Stimulated activated CD4-positive, alpha-beta T cell treated with anti-CD3 and anti-CD28 coated beads, Interleukin-2, amount 100 ng/mL, for 48 hours (primary cell): ENCODE results near the gene LRRC37A2.
"Not testable (repeated sequence)": the region's sequence is repeated elsewhere in the genome, so short reads cannot be mapped to it uniquely, and the experiment has no call there.

Experiments
- DNase-seq, 2 donors: peaks; one replicate each; pipeline ENCODE4 v3.0.0-alpha.2; 2020

The LRRC37A2 gene

GRCh38 chr17:46512168-46512567 is at the start of gene LRRC37A2:
TSS of gene LRRC37A2 (plus strand) at chr17:46512468. CDS start at chr17:46512713, 245 bp downstream.
- DNase-seq, result not testable (repeated sequence)

GRCh38 chr17:46467618-46468017 is 44.6 kb upstream of the LRRC37A2 start:
- not testable (repeated sequence) for DNase-seq

DNA sequence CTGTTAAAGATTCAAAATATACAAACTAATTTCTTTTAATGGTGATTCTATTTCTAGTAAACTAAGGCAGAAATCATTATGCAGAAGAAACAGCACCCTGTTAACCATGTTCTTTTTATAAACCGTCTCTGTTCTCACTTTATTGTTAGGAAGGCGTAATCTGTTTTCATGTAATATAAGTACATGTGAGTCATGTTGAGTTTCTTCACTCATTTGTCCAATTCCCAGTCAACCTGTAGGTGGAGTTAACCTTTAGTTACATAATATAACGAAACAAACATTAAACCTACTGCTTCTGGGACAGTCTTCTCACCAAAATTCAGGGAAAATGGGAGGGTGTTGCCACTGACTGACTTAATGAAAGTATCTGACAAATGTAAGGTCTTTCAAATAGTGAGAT is 37.8 kb upstream of the LRRC37A2 start:
- not testable (repeated sequence) for DNase-seq

GRCh38 chr17:46475583-46475982 is 36.7 kb upstream of the LRRC37A2 start:
- not testable (repeated sequence) for DNase-seq

- DNase-seq, result not testable (repeated sequence)
Measured at GRCh38 chr17:46478823-46479222, 33.4 kb upstream of the LRRC37A2 start.

DNA sequence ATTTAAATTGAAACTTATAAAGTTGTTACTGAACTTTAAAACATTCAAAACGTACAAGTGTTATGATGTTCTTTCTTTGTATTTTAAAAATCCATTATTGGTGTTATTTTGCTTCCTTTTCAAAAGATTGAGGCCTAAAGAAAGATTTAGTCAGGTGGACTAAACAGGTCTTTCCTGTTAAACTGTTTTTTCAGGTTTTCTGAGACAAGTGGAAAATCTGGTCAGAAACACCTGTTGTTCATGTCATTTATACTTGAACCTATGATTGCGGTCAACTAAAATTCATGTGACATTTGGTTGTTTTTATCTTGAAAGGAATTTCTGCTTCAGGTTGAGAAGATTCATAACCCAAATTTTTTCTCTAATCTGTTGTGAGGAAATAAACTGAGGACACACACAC is 31.0 kb upstream of the LRRC37A2 start:
- not testable (repeated sequence) for DNase-seq

GRCh38 chr17:46492021-46492420 is 20.2 kb upstream of the LRRC37A2 start:
- DNase-seq, result not testable (repeated sequence)

GRCh38 chr17:46499437-46500139 is 12.7 kb upstream of the LRRC37A2 start:
- not testable (repeated sequence) for DNase-seq

GRCh38 chr17:46505896-46506295 is 6.4 kb upstream of the LRRC37A2 start:
- not testable (repeated sequence) for DNase-seq

DNA sequence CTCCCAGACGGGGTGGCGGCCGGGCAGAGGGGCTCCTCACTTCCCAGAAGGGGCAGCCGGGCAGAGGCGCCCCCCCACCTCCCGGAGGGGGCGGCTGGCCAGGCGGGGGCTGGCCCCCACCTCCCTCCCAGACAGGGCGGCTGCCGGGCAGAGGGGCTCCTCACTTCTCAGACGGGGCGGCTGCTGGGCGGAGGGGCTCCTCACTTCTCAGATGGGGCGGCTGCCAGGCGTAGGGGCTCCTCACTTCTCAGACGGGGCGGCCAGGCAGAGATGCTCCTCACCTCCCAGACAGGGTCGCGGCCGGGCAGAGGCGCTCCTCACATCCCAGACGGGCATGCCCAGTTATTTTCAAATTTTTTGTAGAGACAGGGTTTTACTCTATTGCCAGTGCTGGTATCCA is 22.4 kb downstream of the LRRC37A2 start:
- DNase-seq, result not testable (repeated sequence)

- DNase-seq, result not testable (repeated sequence)
Measured at GRCh38 chr17:46548607-46549006, 36.3 kb downstream of the LRRC37A2 start.

GRCh38 chr17:46559155-46559554 is 46.9 kb downstream of the LRRC37A2 start:
- not testable (repeated sequence) for DNase-seq

- not testable (repeated sequence) for DNase-seq
Measured at GRCh38 chr17:46560048-46560447, 47.8 kb downstream of the LRRC37A2 start.

- not testable (repeated sequence) for DNase-seq
Measured at GRCh38 chr17:46566284-46566683, 54.0 kb downstream of the LRRC37A2 start.

DNA sequence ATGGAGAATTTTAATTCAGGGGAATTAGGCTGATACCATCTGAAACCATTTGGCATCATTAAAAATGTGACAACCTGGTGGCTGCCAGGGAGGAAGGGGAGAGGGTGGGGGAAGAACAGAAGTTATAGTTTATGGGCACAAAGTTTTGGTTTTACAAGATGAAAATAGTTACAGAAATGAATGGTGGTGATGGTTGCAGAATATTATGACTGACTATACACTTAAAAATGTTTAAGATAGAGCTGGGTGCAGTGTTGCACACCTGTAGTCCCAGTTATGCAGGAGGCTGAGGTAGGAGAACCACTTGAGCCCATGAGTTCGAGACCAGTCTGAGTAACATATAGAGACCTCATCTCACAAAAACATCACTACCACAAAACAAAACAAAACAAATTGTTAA is 54.7 kb downstream of the LRRC37A2 start:
- DNase-seq, result not testable (repeated sequence)

DNA sequence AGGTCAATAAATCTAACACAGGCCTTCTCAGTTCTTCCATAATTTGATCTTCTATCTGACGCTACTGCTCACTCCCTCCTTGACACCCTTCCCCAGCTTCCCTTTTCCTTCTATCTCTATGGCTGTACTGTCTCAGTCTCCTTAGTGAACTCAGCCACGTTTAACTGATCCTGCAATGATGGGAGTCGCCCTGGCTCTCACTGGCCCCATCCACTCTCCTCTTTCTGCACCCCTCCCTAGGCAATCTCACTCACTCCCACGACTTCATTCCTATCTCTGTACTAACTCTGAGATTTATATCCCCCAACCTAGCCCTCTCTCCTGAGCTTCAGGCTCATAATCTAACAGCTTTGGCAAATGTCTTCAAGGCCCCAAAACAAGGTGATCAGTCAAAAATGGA is 59.5 kb downstream of the LRRC37A2 start:
- DNase-seq, result not testable (repeated sequence)

GRCh38 chr17:46579083-46580075 is 67.1 kb downstream of the LRRC37A2 start, which contains the start of gene ARL17A:
TSS of gene ARL17A (minus strand) at chr17:46579691. CDS start at chr17:46576322, 3,369 bp downstream.
- DNase-seq, result peak; percentile 37 to 61

DNA sequence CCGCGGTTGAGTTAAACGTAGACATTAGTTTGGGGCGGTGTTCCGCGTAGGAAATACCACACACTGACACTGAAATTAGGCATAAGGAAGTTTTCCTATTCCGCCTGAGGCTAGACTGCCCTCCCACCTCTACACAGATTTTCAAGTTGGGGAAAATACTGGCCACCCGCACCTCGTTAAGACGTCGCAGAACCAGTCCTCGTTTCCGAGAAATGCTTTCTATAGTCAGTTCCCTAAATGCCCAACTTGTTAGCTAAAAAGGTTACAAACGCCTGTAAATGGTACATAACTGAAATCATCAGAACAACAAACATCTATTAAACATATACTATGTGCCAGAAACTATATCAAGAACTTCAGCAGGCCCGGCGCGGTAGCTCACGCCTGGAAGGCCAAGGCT is 67.8 kb downstream of the LRRC37A2 start:
- DNase-seq, result not testable (repeated sequence)

GRCh38 chr17:46585444-46585843 is 73.2 kb downstream of the LRRC37A2 start:
- not testable (repeated sequence) for DNase-seq

GRCh38 chr17:46590157-46591146 is 78.2 kb downstream of the LRRC37A2 start, which contains the start of gene NSF:
TSS of gene NSF (plus strand) at chr17:46590669. CDS start at chr17:46590776, 107 bp downstream.
- not testable (repeated sequence) for DNase-seq

GRCh38 chr17:46591332-46591731 is 79.1 kb downstream of the LRRC37A2 start:
- not testable (repeated sequence) for DNase-seq
